Activated CD8-positive, alpha-beta T cell treated with anti-CD3 and anti-CD28 coated beads, Interleukin-2, amount 10 ng/mL, durations not matched to agents 7 days and 5 days (primary cell): Measurements from ENCODE around the gene EXOC1. TPM values are rescaled to one million over a fixed set of nuclear protein-coding genes. Genes with fewer than 3 reads are reported as not detected.
"Not testable (repeated sequence)": the region's sequence is repeated elsewhere in the genome, so short reads cannot be mapped to it uniquely, and the experiment has no call there.

Experiments
- ATAC-seq: fragments of 150-1000 bp; cut with Tn5 transposase; one replicate; pipeline ENCODE4 v1.10.0; 2021; ENCODE audit warnings: moderate library complexity
- CTCF ChIA-PET: fragments of 350-600 bp; sonication (Branson Sonifier 250); formaldehyde crosslinking; loops from one replicate; lab custom pipeline; 2021; ENCODE audit warnings: antibody characterized with exemption; lab: Charles Lee
- POLR2A ChIA-PET: fragments of 350-600 bp; sonication (Branson Sonifier 250); formaldehyde crosslinking; loops from one replicate; lab custom pipeline; 2021; ENCODE audit warnings: antibody characterized with exemption; lab: Charles Lee
- DNase-seq: peaks from one replicate; pipeline ENCODE4 v3.0.0-alpha.2; 2020
- H3K27ac Mint-ChIP-seq: one replicate; pipeline ENCODE4 v1.8.0; 2021; ENCODE audit warnings: mild to moderate bottlenecking, mixed read lengths
- H3K27me3 Mint-ChIP-seq: one replicate; pipeline ENCODE4 v1.8.0; 2021; ENCODE audit warnings: low read depth, mixed read lengths
- H3K36me3 Mint-ChIP-seq: one replicate; pipeline ENCODE4 v1.8.0; 2021; ENCODE audit warnings: low read depth, mixed read lengths
- H3K4me1 Mint-ChIP-seq: one replicate; pipeline ENCODE4 v1.8.0; 2021; ENCODE audit warnings: low read depth, mixed read lengths
- H3K4me3 Mint-ChIP-seq: one replicate; pipeline ENCODE4 v1.8.0; 2021; ENCODE audit warnings: mild to moderate bottlenecking, mixed read lengths
- H3K9me3 Mint-ChIP-seq: one replicate; pipeline ENCODE4 v1.8.0; 2022; ENCODE audit warnings: mixed read lengths; ENCODE audit not compliant: insufficient read depth
- total RNA-seq, 2 experiments: library from RNA; stranded (reverse); gene quantifications; one replicate each; pipeline ENCODE4 v1.2.3, GENCODE V29; 2021

Gene EXOC1
- total RNA-seq, 2 experiments from 2014 or later, result 22.8 to 23.3 TPM

DNA sequence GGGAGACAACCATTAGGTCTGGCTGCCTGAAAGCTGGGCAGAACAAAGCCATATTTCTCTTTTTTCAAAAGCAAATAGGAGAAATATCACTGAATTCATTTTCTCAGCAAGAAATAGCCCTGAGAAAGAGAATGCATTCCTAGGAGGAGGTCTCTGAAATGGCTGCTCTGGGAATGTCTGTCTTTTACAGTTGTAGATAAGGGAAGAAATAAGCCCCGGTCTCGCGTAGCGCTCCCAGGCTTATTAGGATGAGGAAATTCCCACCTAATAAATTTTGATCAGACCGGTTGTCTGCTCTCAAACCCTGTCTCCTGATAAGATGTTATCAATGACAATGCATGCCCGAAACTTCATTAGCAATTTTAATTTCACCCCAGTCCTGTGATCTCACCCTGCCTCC, 82.5 kb downstream of the EXOC1 start:
- CTCF ChIA-PET, result not testable (repeated sequence)

DNA sequence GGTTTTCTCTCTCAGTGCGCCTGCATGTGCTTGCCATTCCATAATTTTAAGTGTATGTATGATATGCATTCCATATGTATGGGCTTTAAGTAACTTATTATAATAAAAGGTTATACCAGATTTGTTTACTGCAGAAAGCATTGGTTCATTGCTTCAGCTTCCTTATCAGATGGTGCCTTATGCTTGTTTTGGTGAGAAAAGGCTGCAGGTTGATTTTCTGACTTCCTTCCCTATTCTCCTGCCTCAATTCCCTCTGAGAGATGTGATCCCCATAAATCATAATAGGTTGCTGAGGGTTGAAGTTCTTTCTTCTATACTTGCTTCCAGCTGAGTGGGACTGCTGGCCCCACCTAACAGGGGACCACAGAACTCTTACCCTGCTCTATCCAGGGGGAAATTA, 85.0 kb downstream of the EXOC1 start:
- no peak overlapping the region for H3K4me3 Mint-ChIP-seq
- CTCF ChIA-PET, result interaction anchor here (1.3 to 1.4 kb wide), 2 partner anchors 9 to 11 kb away, joined by 4 read pairs; partner anchors contain the start of gene CEP135
- ATAC-seq (no peak), DNase-seq (no peak)
- POLR2A ChIA-PET, result no interaction called here
- H3K27me3 Mint-ChIP-seq, result peaks cover 2% of the 10 kb centered on the region
- no peak overlapping the region for H3K27ac Mint-ChIP-seq
- H3K9me3 Mint-ChIP-seq, result no peaks in the 10 kb centered on the region
- H3K4me1 Mint-ChIP-seq, result no peaks in the 10 kb centered on the region
- H3K36me3 Mint-ChIP-seq, result no peaks in the 10 kb centered on the region

More for the DNA sequence above, 82.5 kb downstream of the EXOC1 start:
- H3K4me1 Mint-ChIP-seq, H3K4me3 Mint-ChIP-seq, H3K9me3 Mint-ChIP-seq, ATAC-seq, H3K27me3 Mint-ChIP-seq, DNase-seq, H3K36me3 Mint-ChIP-seq, H3K27ac Mint-ChIP-seq, POLR2A ChIA-PET: not testable (repeated sequence)

DNA sequence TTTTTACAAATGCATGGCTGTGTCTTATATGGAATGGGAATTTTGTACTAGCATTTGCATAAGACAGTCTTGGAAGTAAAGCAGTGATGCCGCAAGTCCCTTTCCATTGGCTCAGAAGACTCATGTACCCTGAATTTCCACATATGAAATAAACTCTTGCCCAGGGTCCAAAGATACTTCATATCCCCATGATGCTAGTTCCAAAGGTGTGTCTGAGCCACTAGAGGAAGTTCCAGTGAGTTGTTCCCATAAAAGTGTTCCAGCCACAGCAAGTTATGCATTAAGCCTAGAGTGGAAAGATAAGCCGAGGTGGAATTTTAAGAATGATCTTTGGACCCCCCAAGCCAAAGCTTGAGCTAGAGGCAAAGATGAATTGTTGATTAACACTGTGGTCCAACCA, 86.0 kb downstream of the EXOC1 start:
- Mint-ChIP-seq H3K9me3 (no peaks in the 10 kb centered on the region), H3K4me3 (no peak overlapping the region)
- POLR2A ChIA-PET, result no interaction called here

DNA sequence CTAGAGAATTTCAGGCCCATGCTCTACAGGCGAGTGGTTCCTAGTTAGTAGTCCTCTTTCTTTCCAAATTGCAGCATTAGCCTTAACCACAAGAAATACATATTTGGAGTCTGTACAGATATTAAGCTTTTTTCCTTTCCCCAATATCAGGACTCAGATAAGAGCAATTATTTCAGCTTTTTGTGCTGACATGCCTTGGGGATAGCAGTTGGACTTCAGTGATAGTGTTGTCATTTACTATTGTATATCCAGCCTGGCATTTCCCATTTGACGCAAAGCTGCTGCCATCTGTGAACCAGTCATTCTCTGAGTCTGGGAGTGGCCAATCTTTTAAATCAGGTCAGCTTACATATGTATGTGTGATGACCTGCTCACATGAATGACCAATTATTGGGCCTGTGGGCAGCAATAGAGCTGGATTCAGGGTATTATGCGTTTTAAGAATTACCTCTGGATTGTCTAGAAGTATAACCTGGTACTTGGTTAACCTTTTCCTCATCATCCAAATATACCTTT, 88.5 kb downstream of the EXOC1 start:
- Mint-ChIP-seq H3K9me3 (no peaks in the 10 kb centered on the region), H3K27ac (no peak overlapping the region), H3K36me3 (no peaks in the 10 kb centered on the region), H3K4me1 (no peaks in the 10 kb centered on the region), H3K27me3 (peaks cover 2% of the 10 kb centered on the region), H3K4me3 (no peak overlapping the region)
- POLR2A ChIA-PET, result no interaction called here
- no peak for DNase-seq
- no peak for ATAC-seq
- CTCF ChIA-PET, result interaction anchor here (1.3 kb wide), 1 partner anchor 359 kb away, joined by 3 read pairs; no protein-coding TSS in a partner anchor

More for the DNA sequence above, 86.0 kb downstream of the EXOC1 start:
- CTCF ChIA-PET, result interaction anchor here (0.6 to 1.4 kb wide), 3 partner anchors 8 to 509 kb away, joined by 3 to 4 read pairs (median 4); partner anchors contain the start of gene CEP135
- no peak for ATAC-seq
- no peak overlapping the region for H3K27ac Mint-ChIP-seq
- DNase-seq, result no peak
- peaks cover 2% of the 10 kb centered on the region for H3K27me3 Mint-ChIP-seq
- H3K4me1 Mint-ChIP-seq, result no peaks in the 10 kb centered on the region
- H3K36me3 Mint-ChIP-seq, result no peaks in the 10 kb centered on the region

DNA sequence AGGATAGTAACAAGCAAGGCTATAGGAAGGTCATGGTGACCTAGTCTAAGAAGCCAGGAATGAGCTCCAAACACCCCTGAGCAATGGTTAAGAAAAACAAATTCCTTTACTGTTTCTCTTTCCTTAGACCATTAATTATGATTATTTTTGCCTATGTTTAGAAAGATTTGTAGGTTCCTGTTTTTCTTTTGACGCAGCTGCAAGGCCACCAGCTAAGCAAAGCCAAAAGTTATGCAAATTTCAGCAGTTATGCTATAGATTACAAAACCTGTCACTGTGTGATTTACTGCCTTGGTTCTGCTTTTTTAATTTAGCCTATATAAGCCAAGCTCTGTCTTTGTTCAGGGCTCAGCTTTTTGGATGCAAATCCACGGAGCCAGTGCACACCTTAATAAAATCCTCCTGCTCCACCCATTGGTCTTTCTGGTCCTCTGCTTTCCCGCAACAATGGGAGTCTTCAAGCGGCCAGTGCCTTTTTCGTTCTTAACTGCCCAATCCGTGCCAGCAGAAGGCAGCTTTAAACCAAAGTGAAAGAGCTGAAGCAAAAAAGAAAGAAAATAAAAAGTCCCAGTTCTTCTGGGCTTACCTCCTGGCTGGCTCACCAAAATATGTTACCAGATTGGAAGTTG, 93.9 kb downstream of the EXOC1 start:
- peak overlapping the region; percentile 97 for H3K27ac Mint-ChIP-seq
- ChIA-PET POLR2A (interaction anchor here (0.6 to 1.8 kb wide), 6 partner anchors 41 to 1031 kb away, joined by 3 to 8 read pairs (median 5); partner anchors contain the start of genes AASDH, EXOC1 and POLR2B), CTCF (interaction anchor here (0.7 to 3.2 kb wide), 21 partner anchors 8 to 601 kb away, joined by 3 to 36 read pairs (median 9); partner anchors contain the start of genes EXOC1, PAICS, PPAT and SRD5A3)
- ATAC-seq (no peak), DNase-seq (peak; percentile 23)
- no peaks in the 10 kb centered on the region for H3K9me3 Mint-ChIP-seq
- peaks cover 31% of the 10 kb centered on the region for H3K4me1 Mint-ChIP-seq
- H3K36me3 Mint-ChIP-seq, result peaks cover 10% of the 10 kb centered on the region
- H3K4me3 Mint-ChIP-seq, result peak overlapping the region; percentile 76
- H3K27me3 Mint-ChIP-seq, result no peaks in the 10 kb centered on the region

DNA sequence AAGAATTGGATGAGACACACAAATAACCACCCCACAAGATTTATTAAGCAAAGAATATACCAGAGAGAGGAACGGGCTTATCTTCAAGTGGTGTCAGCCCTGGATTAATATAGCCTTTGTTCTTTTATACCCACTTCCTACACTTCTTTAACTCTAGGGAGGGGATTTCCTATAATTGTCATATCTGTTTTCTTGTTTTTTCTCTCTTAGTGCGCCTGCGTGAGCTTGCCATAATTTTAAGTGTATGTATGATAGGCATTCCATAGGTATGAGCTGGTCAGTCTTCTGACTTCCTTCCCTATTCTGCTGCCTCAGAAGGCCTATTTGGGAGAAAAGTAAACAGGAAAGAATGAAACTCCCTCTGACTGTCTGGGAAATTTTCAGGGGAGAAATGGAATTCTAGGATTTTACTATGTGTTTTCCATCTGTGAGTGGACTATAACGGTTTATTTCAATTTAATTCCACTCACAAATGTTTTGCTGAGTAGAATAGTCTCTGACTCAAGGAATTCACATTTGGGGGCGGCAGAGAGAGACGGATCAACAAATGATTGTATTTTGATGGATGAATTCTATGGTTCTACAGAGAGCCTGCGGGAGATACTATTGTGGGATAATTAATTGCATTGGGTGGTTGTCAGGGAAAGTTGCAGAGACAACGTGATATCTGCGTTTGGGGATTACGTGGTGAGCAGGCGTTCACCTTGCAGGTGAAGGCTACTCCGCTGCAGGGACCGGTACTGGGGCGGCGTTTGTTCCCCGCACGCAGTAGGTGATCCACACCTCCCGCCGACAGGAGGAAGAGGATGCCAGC, 94.7 kb downstream of the EXOC1 start:
- Mint-ChIP-seq H3K9me3 (no peaks in the 10 kb centered on the region), H3K27ac (peak overlapping the region; percentile 97), H3K4me1 (peaks cover 31% of the 10 kb centered on the region), H3K4me3 (peak overlapping the region; percentile 76), H3K36me3 (peaks cover 15% of the 10 kb centered on the region), H3K27me3 (no peaks in the 10 kb centered on the region)
- POLR2A ChIA-PET, result interaction anchor here (0.6 to 1.8 kb wide), 8 partner anchors 42 to 1031 kb away, joined by 3 to 8 read pairs (median 5); partner anchors contain the start of genes AASDH, EXOC1, POLR2B and REST
- DNase-seq (peak; percentile 34), ATAC-seq (no peak)
- CTCF ChIA-PET, result interaction anchor here (0.7 to 3.2 kb wide), 36 partner anchors 8 to 1029 kb away, joined by 3 to 36 read pairs (median 6); partner anchors contain the start of genes AASDH, EXOC1, NOA1 and PAICS

DNA sequence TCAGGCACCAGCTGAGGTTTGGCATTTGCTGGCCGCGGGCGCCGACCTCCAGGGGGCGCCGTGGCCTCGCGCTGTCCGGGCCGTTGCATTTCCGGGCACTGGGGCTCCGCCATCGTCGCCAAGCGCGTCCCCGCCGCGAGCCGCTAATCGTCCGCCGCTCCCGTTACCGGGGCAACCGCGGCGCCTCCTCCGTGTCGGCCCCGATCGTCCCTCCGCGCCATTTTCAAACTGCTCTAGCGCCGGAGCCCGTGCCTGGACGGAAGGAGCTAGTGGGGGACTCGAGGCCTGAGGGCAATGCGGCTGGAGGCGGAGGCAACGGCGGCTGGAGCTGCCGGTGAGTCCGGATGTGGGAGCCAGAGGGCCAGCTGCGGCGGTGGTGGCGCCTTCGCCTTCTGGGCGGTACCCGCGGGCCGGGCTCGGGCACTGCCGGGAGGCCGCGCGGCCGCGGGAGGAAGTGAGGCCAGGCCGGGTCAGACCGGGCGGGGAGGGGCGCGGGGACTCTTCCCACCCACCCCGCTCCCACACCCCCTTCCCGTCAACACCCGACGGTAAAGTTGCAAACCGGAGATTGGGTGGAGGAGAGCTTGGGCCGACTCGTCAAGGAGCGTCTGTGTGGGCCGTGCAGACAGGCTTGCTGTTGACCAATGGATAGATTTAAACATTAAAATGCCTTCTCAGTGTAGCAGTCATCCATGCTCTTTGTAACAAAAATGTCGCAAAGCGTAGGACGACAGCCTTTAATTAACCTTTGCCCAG, 95.5 kb downstream of the EXOC1 start, which contains the start of gene CEP135:
CEP135 (plus strand) TSS at position 220 of the 756 bp plus-strand sequence. CDS start 3,186 bp downstream, outside the sequence.
- ChIA-PET POLR2A (interaction anchor here (0.5 to 1.8 kb wide), 13 partner anchors 9 to 1909 kb away, joined by 3 to 8 read pairs (median 5); partner anchors contain the start of genes AASDH, EXOC1, NOA1 and POLR2B), CTCF (interaction anchor here (0.6 to 3.2 kb wide), 40 partner anchors 8 to 1029 kb away, joined by 3 to 36 read pairs (median 5); partner anchors contain the start of genes AASDH, EXOC1, NOA1 and PAICS)
- ATAC-seq (peak; percentile 86), DNase-seq (peak; percentile 93)
- H3K27ac Mint-ChIP-seq, result peak within 1 kb of the TSS; percentile 97
- H3K36me3 Mint-ChIP-seq, result peaks cover 16% of the 10 kb centered on the region
- no peaks in the 10 kb centered on the region for H3K9me3 Mint-ChIP-seq
- H3K4me3 Mint-ChIP-seq, result peak within 1 kb of the TSS; percentile 76
- H3K4me1 Mint-ChIP-seq, result peaks cover 31% of the 10 kb centered on the region
- no peaks in the 10 kb centered on the region for H3K27me3 Mint-ChIP-seq

DNA sequence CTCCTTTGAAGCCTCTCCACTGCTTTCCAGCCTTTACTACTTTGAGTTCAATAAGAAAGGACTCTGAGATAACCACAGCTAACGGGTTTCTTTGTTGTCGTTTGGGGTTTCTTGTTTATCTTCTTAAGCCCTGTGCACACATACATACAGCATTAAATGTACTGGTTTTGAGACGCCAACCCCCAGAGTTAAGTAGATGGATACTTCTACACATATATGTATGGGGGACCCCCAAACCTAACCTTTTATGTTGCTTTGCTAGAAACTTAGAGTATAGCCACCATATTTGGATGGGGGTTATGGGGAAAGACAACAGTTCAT, 96.0 kb downstream of the EXOC1 start:
- no peak for ATAC-seq
- H3K4me3 Mint-ChIP-seq, result peak overlapping the region; percentile 76

DNA sequence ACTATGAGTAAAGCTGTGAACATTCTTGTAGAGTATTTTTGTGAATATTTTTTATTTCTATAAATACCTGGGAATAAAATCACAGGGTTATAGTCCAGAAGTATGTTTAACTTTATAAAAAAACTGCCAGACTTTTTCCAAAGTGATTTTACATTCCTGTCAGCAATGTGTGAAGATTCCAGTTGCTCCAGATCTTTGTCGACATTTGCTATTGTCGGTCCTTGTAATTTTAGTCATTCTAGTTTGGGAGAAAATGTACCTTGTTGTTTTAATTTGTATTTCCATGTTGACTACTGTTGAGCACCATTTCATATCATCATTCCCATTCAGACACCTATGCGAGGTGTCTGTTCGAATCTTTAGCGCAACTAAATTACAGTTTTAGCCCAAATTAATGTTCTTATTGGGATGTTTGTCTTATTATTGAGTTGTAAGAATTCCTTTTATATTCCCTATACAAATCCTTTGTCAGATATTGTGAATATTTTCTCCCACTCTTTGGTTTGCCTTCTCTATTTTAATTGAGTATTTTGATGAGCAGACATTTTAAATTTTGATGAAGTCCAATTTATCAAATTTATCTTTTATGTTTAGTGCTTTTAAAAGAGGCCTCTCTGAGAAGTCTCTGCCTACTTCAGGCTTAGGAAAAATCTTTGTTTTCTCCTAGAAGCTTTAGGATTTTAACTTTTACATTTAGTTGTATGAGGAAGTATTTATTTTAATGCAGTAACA, 97.9 kb downstream of the EXOC1 start:
- no peaks in the 10 kb centered on the region for H3K27me3 Mint-ChIP-seq

More for the DNA sequence above, 96.0 kb downstream of the EXOC1 start:
- H3K27me3 Mint-ChIP-seq, result no peaks in the 10 kb centered on the region
- peaks cover 31% of the 10 kb centered on the region for H3K4me1 Mint-ChIP-seq
- ChIA-PET POLR2A (interaction anchor here (0.5 to 1.3 kb wide), 8 partner anchors 9 to 1909 kb away, joined by 3 to 5 read pairs (median 4); partner anchors contain the start of genes AASDH, NOA1 and REST), CTCF (interaction anchor here (0.6 to 3.2 kb wide), 30 partner anchors 9 to 554 kb away, joined by 3 to 36 read pairs (median 6); partner anchors contain the start of genes AASDH, EXOC1, PAICS and PPAT)
- peak overlapping the region; percentile 97 for H3K27ac Mint-ChIP-seq
- H3K9me3 Mint-ChIP-seq, result no peaks in the 10 kb centered on the region
- no peak for DNase-seq
- H3K36me3 Mint-ChIP-seq, result peaks cover 21% of the 10 kb centered on the region

More for the DNA sequence above, 97.9 kb downstream of the EXOC1 start:
- Mint-ChIP-seq H3K9me3 (no peaks in the 10 kb centered on the region), H3K4me1 (peaks cover 31% of the 10 kb centered on the region), H3K4me3 (no peak overlapping the region), H3K27ac (no peak overlapping the region), H3K36me3 (peaks cover 34% of the 10 kb centered on the region)
- CTCF ChIA-PET, result no interaction called here
- POLR2A ChIA-PET, result no interaction called here
- ATAC-seq (no peak), DNase-seq (no peak)
